ENCODE results near the gene NRG2.

Gene NRG2

DNA sequence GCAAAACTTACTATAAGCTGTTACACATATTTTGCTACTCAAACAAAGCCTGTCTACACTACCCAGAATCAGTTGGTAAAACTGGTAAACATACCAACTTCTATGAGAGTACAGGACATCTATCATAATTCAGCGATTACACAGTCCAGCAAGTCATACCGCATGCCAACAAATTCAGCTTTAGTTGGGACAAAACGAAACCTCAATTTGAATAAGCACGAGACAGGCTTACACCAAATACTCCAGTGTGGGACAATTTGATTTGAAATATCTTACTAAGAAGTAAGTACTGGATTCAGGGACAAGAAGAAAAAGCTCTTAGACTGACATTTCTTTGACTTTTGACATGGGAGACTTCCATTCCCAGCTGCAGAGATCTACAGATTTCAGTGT lies 2.0 kb downstream of the NRG2 start:
- DNase-seq = no peak

DNA sequence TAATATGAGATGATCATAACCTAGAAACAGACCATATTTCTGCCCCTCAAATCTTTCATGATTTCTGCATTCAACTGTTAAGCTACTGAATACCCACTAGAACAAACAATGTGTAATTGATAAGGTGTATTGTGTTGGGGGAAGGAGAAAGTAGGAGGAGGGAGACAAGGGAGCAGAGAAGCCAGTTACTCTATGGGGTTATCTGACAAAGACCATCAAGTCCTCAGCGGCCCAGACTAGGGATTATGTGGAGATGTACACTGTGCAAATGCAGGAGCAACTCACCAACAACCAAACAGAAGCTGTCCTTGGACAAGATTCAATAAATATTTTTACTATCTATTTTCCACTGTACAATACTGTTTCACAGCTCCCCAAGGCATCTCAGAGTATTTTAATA lies 2.7 kb downstream of the NRG2 start:
- DNase-seq = no peak

DNA sequence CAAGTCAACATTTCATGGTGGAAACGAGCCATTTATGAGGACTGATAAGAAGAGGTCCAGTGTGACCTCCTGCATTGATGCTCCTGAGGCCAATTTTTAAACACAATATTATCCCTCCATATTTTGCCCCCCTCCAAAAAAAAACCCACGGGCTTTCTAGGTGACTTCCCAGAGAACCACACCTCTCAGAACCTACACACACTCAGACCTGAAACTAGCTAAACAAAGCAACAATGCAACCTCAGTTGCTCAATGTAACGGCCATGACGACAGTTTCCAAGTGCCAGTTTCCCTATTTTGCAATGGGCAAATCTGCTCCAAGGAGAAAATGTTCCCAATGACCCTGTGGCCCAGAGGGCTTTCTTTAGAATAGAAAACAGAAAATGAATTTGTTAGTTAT lies 3.5 kb downstream of the NRG2 start:
- peak in 1 of 56 donors; percentile 19 for DNase-seq

DNA sequence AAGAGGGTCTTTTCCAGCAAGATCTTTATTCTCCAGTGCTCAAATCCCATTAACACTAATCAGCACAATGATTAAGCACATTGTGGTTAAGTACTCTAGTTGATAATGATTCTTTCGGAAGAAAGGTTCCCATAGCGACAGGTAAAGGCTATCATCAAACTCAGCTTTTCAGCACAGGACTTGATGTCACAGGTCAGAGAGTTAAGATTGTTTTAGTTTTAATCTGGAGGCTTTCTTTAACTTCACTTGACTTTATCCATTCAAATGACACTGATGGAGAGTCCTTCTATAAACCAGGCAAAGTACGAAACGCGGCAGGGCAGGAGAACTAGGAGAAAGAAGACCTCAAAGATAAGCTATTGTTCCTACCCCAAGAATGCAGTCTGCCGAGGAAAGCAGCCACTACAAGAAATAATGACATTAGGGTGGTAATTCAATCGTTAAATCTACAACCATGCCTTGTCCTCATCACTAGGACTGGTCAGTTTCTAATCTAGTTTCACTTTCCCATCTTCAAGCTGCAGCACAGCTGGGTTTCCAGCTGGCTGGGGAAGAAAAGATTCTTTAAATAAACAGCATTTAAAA lies 4.6 kb downstream of the NRG2 start:
- peak in 2 of 56 donors; percentile 8 to 33 for DNase-seq

DNA sequence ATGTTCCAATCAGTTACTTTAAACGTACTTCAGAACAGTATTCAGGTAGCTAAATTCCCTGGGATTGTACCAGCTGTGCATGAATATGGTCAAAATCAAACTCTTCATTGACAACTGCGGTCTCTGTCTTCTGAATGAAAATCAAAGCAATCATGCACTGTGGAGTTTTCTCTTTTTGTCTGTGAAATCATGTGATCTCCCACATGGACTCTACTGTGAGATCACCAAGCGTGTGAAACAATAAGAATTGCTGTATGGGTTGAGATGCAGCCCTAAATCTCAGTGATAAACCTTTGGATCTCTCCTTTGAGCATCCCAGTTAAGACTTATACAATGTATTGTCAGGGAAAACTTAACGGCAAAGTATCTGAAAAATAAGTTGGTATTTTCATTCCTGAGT lies 6.1 kb downstream of the NRG2 start:
- DNase-seq = peak in 3 of 56 donors; percentile 2 to 42 (median 12)

DNA sequence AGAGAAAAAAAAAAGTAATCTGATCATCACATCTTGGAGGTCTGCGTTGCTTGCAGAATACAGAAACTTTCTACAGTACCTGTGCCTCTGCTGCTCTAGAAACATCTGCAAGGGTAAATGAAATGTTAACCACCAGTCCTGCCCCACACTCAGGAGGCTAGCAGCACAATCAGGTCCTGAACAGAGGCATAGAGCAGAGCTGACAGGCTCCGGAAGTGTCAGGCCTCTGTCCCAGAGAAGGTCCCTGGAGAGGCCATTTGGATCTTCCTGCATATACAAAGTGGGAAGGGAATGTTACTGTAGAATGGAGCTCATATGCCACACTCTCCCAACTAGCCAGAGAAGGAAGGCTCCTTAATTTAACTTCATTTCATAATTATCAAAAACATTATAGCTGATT lies 7.2 kb downstream of the NRG2 start:
- DNase-seq = no peak

DNA sequence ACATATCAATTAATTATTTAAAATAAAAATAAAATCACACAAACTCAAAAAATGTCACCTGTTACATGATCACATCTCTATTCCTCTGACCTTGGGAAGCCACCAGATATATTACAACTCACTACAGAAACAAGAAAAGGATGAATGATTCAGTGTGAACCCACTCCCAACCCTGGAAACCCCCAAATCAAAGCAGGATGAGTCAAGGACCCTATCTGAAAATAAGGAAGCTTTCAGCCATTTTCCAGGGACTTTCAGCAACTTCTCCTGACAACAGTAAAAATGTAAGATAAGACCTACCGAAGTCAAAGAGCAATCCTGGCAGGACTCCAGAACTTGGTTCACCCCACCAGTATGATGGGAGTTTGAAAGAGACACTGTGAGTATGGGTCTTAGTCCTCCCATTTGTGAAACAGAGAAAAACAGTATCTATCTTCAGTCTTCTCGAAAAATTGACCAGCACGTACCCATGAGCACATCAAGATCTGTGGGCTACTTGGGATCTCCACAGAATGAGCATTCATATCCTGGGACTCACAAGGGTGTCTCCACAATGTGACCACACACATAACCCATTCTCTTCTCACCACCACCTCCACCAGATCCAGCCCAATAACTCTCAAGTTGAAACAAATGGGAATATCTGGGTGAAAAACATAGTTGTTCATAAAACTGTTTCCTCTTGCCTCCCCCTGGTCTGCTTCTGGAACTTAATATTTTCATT lies 9.9 kb downstream of the NRG2 start:
- DNase-seq = no peak

DNA sequence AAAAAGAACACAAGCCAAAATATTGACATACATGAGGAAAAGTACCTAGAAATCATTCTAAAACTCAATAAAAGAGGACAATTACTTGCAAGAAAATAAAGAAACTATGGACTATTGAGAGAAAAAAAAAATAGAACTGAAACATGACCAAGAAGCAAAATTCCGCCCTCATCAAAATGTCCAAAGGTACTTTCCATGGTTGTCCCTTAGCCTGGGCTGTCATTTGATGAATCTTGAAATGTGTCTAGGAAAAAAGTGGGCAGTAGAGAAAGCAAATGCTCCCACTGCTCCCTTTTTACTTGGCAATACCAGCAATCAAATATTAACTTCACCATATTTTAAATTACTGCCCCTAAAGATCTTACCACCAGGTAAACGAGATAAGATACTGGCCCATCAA lies 10.8 kb downstream of the NRG2 start:
- no peak for DNase-seq

DNA sequence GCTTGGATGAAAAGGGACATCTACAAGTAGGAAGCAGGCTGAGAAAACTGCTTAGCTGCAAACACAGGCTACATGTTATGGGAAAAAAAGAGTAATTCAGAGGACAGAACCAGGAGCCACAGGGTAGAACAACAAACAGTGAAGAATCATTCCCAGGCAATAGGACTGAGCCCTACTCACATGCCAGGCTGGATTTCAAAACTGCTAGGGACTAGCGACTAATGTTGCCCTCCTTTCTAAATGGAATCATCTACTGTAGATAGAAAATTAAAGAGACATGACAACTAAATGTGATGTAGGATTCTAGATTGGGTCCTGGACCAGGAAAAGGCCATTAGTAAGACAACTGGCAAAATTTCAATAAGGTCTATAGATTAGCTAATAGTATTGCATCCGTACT lies 15.3 kb downstream of the NRG2 start:
- DNase-seq = no peak

DNA sequence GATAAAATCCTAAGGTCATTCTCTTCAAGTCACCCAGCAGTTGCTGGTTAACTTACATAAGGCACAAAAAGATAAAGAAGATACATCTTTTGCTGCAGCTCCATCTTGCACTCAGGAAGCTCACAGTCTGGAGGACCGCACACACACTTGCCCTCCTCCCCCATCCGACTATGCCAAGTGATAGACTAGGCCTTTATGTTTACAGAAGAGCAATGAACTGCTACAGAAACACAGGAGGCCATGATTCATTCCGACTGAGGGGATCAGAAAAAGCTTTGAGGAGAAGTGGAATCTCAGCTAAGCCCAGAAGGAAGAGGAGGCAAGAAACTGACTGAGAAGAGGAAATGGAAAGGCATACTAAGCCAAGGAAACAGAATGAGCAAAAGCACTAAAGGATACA lies 17.4 kb downstream of the NRG2 start:
- no peak for DNase-seq

DNA sequence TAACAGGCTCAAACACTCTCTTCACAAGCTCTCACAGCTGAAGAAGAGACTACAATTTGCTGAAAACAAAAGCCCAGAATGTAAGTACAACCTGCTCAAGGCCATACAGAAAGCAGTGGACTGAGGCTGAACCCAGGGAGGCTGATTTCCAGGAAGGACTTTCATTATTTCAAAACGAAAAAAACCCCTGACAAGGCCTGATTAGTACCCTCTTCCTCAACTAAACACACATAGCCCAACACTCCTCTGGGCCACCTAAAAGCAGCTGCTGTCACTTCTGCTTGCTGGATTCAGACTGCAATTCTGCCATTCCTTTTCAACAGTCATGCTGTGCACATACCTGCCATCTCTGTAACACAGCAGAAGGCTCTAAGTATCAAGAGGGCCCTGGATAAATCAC lies 18.2 kb downstream of the NRG2 start:
- no peak for DNase-seq

DNA sequence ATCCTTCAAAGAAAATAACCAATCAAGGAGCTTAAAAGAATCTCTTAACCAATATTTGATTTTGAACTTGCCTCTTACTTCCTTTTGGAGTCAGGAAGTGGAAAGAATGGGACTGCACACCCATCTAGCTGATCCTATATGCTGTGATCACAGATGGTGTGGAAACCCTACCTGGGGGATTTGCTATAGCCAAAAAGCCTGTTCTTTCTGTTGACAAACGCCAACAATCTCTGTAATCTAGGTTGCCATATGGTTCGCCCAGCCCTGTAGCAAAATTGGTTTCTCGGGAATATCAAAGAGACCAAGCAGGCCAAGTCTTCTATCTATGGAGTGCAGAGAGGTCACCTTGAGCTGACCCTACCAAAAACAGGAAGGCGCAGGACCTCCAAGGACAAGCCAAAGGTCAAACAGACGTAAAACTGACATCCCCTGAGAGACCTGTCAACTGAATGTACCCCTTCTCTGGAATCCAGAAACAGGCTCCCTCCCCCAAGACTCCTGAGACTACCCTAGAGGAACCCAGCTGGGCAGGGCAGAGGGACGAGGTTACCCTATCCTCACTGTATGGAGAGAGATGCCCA lies 19.4 kb downstream of the NRG2 start:
- no peak for DNase-seq

DNA sequence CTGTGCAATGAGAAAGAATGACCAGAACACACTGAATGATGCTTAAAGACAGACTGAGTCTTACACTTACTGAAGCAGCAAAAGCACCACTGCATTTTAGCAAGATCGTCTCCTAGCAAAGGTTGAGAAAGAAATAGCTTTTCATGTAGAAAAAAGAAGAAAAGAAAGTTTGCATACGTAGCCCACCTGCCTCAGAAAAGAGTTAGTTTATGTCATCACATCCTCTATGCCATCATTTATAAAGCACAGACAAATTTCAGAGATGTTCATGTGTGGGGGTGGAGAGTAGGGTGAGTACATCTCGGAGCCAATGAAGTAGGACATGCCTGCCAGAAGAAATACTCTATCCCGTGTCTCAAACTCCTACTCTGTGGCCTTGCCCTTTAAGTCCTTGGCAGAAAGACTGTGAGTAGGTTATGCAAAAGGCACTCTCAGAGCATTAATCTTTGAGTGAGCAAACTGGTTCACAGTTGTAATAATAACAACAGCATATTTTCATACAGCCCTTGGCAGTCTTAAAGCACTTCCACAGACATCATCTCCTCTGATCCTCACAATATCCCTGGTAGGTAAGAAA lies 22.4 kb downstream of the NRG2 start:
- DNase-seq = no peak

DNA sequence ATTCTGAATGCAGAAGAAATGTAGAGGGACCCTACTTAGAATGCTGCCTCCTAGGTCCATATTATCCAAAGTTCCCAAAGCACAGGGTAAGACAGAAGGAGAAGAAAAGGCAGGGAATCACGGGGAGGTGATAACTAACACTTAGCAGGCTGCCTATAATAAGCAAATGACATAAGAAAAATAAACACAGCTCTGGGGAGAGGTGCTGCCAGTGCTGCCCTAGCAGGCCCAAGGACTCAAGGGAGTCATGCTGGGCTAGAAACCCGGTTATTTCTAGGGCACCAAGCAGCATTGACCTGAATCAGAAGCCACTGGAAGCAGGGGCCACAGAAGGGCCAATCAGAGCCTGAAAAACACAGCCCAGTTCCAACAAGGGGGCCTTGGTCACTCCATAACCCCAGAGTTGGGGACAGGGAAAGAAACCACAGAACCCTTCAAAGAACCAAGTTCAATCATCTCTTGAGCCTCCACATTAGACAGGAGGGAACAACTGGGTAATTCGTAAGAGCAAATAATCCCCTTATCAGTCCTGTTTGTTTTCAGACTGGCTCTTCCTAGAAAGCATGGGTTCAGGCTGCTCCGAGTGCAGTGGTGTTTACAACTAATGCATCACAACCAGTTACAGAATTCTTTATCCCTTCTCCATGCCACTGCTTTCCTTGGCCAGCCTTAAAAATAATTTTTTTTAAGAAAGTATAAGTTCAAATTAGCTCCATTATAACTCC lies 24.0 kb downstream of the NRG2 start:
- DNase-seq = no peak

DNA sequence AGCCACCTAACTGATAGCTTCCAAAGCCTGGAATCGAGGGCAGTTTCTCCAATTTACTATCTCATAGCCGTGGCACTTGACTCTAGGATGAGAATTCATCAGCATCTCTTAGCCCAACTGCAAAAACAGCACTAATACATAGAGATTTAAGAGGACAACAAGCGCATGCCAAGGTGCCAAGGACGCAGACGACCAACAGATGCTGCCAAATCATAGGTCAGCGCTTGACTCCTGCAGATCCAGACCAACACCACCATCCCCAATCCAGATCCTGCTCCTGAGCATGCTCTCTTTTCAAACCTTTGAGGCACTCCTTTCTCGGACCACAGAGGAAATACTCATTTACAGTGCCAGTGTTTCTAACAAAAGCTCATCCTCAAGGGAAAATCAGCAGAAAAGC lies 24.6 kb downstream of the NRG2 start:
- DNase-seq = no peak

DNA sequence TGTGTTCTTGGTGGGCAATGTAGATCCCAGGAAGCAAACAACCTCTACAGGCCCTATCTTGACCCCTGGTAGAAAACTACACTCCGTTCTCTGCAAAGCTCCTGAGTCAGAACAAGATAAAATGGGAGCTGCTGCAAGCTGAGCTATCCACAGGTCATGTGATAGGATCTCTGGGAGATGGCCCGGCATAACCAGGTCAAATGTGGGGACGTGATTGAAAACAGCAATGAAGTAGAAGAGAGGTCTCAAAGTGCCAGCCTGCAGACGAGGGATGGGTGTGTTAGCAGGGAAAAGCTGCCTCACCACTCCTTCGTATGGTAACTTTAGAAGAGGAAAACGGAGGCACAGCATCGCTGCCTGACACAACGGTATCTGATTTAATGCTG lies 25.0 kb downstream of the NRG2 start:
- no peak for DNase-seq

DNA sequence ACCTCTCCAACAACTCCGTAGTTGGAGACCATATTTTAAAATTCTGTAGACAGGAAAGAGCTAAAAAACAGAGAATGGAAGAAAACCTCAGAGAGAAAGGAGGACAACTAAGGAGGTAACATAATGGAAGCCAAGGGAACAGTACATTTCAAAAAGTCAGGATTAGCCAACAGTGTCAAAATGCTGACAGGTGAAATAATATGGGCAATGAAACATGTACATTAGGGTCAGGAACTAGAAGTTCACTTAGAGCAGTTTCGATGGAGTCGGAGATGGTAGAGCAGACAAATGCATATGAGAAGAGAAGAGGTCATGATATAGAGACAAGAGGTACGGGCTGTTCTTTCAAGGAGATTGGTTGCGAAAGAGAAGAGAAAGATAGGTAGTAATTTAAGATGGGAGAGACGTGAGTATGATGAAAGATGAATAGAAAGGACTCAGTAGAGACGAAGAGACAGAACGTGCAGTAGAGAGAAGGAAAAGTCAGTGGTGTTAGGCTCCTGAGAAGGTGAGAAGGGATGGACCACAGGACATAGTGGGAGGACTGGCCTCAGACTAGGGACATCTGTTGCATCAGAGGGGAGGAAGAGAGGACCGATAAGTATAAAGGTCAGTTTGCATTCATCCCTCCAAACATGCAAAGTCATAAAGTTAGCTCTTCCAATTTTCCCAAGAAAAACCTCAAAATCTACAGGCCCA lies 25.6 kb downstream of the NRG2 start:
- no peak for DNase-seq

DNA sequence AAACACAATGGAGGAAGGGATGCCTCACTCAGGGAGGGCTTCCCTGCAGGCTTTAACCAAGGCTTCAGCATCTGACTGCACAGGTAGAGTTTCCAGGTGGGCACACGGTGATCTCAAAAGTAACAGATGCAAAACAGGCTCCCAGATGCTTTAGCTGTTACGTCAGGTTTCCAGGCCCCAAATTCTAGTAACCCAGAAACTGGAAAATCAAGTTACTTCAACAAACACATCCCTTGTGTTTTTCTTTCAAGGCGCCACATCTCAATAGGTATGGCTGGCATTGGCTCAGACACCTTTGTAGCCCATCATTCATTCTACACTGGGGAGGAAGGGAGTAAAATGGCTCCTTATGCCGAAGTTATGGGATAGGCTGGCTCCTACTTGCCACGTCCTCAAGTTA lies 27.4 kb downstream of the NRG2 start:
- DNase-seq = no peak

DNA sequence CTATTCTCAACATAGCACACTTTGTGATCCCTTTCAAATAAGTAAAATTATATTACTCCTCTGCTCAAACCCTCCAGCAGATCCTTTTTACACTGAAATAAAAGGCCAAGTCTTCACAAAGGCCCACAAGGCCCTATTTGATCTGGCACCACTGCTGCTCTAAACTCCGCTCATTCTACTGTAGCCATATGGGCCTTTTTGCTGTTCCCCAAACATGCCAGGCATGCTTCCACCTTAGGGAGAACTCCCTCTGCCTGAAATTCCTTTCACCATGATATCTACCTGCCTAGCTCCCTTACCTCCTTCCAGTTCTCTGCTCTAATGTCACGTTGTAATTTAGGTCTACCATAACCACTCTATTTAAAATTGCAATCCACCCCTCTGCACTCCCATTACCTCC lies 28.3 kb downstream of the NRG2 start:
- no peak for DNase-seq

DNA sequence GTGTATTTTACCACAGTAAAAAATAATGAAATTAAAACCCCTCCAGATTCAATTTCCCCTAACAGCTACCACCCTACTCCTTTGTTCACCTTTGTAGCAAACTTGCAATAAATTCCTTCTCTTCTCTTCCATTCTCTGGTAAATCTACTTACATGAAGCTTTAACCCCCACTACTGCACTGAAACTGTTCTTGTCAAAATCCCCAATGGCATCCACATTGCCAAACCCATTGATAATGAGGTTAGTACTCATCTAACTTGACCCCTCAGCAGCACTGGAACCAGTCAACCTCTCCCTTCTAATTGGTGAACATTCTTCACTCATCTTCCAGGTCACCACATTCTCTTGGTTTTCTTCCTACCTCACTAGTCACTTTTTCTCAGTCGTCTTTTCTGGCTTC lies 29.6 kb downstream of the NRG2 start:
- DNase-seq = no peak

DNA sequence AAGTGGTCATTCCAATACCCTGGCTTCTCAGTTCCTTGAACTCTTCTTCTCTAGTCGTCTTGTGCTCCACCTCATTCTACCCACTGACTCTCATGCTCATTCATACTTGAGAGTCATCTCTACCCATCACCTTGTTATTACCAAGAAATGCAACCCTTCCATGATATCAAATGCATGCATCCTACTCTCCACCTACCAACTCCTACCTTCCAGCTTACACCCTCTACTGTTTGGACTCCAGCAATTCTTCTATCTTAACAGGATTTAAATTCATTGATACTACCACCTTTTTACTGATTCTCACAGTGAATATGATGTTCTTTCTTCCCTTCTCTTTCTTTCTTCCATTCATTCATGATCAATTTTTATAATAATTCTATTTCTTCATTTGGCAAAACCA lies 30.7 kb downstream of the NRG2 start:
- no peak for DNase-seq
